ENCODE measurements around the gene CDC25B.

The CDC25B gene

DNA sequence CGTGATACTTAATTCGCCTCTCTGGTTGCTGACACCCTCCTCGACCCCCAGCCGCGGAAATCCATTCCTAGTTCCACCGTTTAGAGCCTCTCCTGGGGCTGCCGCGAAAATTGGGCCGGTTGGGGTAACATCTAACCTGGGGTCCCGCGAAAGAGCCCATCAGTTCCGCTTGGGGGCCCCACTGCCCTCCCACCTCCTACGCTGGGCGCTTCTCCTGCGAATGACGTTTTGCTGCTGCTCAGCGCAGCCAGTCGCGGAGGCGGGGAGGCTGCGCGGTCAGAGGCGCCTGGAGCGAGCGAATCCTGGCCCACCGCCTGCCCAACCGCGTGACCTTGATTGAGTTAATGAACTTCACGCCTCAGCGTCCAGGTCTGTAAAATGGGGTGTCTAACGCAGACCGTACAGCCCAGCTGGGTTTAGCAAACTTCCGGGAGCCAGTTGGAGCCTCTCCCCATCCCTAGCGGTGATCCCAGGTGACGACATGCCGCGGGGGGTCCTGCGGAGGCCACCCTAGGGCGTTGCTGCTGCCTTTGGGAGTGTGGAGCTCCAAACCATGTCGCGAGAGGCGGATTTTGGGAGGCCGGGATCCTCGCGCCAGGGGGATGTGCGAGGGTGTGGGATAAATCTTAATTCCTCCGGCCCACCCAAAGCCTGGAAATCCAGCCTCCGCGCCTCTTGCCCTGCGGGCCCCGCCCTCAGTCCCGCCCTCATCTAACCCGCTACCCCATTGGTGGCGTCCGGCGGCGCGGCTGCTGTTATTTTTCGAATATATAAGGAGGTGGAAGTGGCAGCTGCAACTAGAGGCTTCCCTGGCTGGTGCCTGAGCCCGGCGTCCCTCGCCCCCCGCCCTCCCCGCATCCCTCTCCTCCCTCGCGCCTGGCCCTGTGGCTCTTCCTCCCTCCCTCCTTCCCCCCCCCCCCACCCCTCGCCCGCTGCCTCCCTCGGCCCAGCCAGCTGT lies at the start of gene CDC25B:
Gene CDC25B (plus strand): TSS at position 800 of the 958 bp plus-strand sequence. CDS start 222 bp downstream, outside the sequence.
- H3K4me1 ChIP-seq: peaks cover 0 to 38% (median 27%) of the 10 kb centered on the region in 4 donors
- peak within 1 kb of the TSS; percentile 66 to 69 for H3K4me3 ChIP-seq
- intact Hi-C loops (cut with DNase I; ENCODE audit: low total_unique reads): no loop called here
- H3K9me3 ChIP-seq: no peaks in the 10 kb centered on the region
- TF ChIP-seq, protein P1, sequence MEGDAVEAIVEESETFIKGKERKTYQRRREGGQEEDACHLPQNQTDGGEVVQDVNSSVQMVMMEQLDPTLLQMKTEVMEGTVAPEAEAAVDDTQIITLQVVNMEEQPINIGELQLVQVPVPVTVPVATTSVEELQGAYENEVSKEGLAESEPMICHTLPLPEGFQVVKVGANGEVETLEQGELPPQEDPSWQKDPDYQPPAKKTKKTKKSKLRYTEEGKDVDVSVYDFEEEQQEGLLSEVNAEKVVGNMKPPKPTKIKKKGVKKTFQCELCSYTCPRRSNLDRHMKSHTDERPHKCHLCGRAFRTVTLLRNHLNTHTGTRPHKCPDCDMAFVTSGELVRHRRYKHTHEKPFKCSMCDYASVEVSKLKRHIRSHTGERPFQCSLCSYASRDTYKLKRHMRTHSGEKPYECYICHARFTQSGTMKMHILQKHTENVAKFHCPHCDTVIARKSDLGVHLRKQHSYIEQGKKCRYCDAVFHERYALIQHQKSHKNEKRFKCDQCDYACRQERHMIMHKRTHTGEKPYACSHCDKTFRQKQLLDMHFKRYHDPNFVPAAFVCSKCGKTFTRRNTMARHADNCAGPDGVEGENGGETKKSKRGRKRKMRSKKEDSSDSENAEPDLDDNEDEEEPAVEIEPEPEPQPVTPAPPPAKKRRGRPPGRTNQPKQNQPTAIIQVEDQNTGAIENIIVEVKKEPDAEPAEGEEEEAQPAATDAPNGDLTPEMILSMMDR (IDR thresholded peaks at IDR 0.05): peak; percentile 52 to 86
- H3K27ac ChIP-seq: peak within 1 kb of the TSS; percentile 93 to 97
- peak; percentile 97 to 98 for DNase-seq
- H3K27me3 ChIP-seq: no peaks in the 10 kb centered on the region
- H3K36me3 ChIP-seq: peaks cover 9 to 27% (median 15%) of the 10 kb centered on the region in 3 donors

DNA sequence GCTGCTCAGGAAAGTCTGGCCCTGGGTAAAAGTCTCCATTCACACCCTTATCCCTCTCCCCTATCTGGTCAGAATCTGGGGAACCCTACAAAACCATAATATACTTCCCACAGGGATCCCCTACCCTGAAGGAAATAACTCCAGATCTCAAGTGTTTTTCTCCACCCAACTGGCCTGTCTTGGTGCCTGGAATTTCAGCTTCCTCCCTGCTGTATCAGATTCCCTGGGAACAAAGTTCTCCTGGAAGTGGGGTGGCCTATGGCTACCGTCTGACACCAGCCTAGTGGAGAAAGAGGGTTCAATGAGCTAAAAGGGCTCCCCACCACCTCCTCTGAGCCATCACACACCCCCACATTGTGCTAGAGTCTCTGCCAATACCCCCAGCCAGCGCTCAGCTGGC lies 48.6 kb upstream of the CDC25B start:
- TF ChIP-seq, protein P1 (IDR thresholded peaks at IDR 0.05): no peak
- DNase-seq: no peak
- Histone ChIP-seq H3K4me3 (no peak overlapping the region), H3K27me3 (peaks cover 0 to 51% of the 10 kb centered on the region in 2 donors), H3K27ac (no peak overlapping the region), H3K9me3 (no peaks in the 10 kb centered on the region), H3K4me1 (peaks cover 0 to 15% (median 0%) of the 10 kb centered on the region in 4 donors), H3K36me3 (peaks cover 0 to 4% (median 0%) of the 10 kb centered on the region in 3 donors)
- intact Hi-C loops (cut with DNase I; ENCODE audit: low total_unique reads): no loop called here

DNA sequence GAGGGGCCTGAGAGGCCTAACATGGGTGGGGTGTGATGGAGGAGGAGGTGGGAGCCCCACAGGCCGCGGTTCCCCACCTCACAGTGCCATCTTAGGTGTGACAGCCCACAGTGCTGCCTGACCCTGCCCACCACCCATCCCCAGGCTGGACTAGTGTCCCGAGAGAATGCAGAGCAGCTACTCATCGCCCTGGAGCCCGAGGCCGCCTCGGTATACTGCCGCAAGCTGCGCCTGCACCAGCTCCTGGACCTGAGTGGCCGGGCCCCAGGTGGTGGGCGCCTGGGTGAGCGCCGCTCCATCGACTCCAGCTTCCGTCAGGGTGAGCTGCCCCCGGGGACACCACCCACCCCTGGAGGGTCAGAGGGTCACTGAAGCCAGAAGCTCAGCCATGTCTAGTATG lies 48.0 kb upstream of the CDC25B start:
- H3K4me3 ChIP-seq: no peak overlapping the region
- peaks cover 0 to 15% (median 0%) of the 10 kb centered on the region in 4 donors for H3K4me1 ChIP-seq
- H3K9me3 ChIP-seq: no peaks in the 10 kb centered on the region
- intact Hi-C loops (cut with DNase I; ENCODE audit: low total_unique reads): no loop called here
- H3K27me3 ChIP-seq: peaks cover 0 to 51% of the 10 kb centered on the region in 2 donors
- TF ChIP-seq, protein P1 (IDR thresholded peaks at IDR 0.05): no peak
- H3K27ac ChIP-seq: no peak overlapping the region
- H3K36me3 ChIP-seq: peaks cover 0 to 4% (median 0%) of the 10 kb centered on the region in 3 donors
- DNase-seq: no peak

DNA sequence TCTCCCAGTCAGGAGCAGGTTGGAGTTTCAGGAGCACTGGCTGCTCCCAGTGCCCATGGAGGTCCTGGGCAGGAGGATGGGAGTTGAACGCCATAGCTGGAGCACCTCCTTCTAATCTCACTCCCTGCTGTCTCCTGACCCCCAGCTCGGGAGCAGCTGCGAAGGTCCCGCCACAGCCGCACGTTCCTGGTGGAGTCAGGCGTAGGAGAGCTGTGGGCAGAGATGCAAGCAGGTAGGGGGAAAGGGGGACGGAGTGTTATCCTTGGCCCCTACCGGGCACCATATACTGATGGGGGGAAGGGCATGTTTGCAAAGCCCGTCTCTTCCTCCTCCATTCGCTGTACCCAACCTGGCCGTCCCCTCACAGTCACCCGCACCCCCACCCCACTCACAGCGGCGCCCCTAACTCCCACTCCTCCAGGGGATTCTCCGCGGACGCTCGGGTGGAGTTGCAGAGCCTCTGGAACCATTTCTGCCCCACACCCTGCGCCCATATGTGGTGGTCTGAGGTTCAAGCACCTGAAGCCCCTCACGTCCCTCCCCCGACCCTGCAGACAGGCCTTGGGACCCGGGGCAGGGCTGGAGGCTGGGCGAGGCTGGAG lies 46.9 kb upstream of the CDC25B start:
- DNase-seq: no peak
- Histone ChIP-seq H3K27me3 (peaks cover 0 to 51% of the 10 kb centered on the region in 2 donors), H3K4me1 (peaks cover 0 to 15% (median 0%) of the 10 kb centered on the region in 4 donors), H3K27ac (no peak overlapping the region), H3K36me3 (peaks cover 0 to 7% (median 0%) of the 10 kb centered on the region in 3 donors), H3K9me3 (no peaks in the 10 kb centered on the region), H3K4me3 (no peak overlapping the region)
- intact Hi-C loops (cut with DNase I; ENCODE audit: low total_unique reads): no loop called here
- TF ChIP-seq, protein P1 (IDR thresholded peaks at IDR 0.05): no peak

DNA sequence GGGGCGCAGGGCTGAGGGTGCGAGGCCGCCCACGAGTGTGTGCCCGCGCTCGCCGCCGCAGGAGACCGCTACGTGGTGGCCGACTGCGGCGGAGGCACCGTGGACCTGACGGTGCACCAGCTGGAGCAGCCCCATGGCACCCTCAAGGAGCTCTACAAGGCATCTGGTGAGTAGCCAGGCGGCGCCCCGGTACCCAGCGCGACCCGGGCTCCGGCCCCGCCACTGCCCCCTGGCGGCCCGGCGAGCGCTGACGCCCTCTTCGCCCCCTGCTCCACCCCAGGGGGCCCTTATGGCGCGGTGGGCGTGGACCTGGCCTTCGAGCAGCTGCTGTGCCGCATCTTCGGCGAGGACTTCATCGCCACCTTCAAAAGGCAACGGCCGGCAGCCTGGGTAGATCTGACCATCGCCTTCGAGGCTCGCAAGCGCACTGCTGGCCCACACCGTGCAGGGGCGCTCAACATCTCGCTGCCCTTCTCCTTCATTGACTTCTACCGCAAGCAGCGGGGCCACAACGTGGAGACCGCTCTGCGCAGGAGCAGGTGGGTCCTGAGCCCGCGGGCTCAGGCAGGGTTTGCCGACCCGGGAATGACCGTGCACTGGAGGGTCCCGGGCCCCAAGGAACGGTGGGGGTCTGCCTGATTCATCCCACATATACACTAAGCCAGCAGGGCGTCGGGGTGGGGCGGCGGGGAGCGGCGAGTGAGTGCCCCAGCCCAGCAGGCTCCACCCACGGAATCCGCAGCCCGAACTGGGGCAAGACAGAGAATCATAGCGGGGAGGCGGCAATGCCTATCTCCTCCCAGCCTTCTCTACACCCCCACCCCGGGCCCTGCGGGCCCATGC lies 46.2 kb upstream of the CDC25B start:
- peaks cover 0 to 12% (median 0%) of the 10 kb centered on the region in 3 donors for H3K36me3 ChIP-seq
- intact Hi-C loops (cut with DNase I; ENCODE audit: low total_unique reads): no loop called here
- no peaks in the 10 kb centered on the region for H3K9me3 ChIP-seq
- H3K27me3 ChIP-seq: peaks cover 0 to 49% of the 10 kb centered on the region in 2 donors
- no peak for DNase-seq
- peaks cover 0 to 15% (median 0%) of the 10 kb centered on the region in 4 donors for H3K4me1 ChIP-seq
- H3K4me3 ChIP-seq: no peak overlapping the region
- TF ChIP-seq, protein P1 (IDR thresholded peaks at IDR 0.05): peak; percentile 30 to 38
- no peak overlapping the region for H3K27ac ChIP-seq

Measured in tibial artery (tissue), 4 donors.